Stimulated activated CD8-positive, alpha-beta memory T cell treated with anti-CD3 and anti-CD28 coated beads, Interleukin-2, amount 100 ng/mL, for 48 hours (primary cell): ENCODE data around the gene SFN.

Experiments
- DNase-seq, 2 donors: peaks; one replicate each; pipeline ENCODE4 v3.0.0-alpha.2; 2020; ENCODE audit warnings: low read depth in 2 of 2

SFN gene

GRCh38 chr1:26911399-26912146 lies 48.6 kb downstream of the SFN start:
- no peak for DNase-seq

- no peak for DNase-seq
These were observed 49.2 kb downstream of the SFN start for GRCh38 chr1:26912147-26912490.

- no peak for DNase-seq
These were observed 50.4 kb downstream of the SFN start for GRCh38 chr1:26913389-26913753.
